OCI-LY1 (cell line): ENCODE measurements around the gene MTERF4.

Experiments used
- CTCF ChIP-seq: fragments of 200-600 bp; sonication (generic), shearing (Covaris generic); IDR thresholded peaks from 2 replicates; pipeline ENCODE4 v1.5.1; 2017; ENCODE audit warnings: mild to moderate bottlenecking, antibody characterized with exemption, low read length, moderate library complexity, mixed read lengths
- EZH2 ChIP-seq: fragments of 200-600 bp; sonication (generic), shearing (Covaris generic); IDR thresholded peaks from 2 replicates; pipeline ENCODE4 v1.8.0; 2017; ENCODE audit warnings: borderline replicate concordance, mixed run types, mild to moderate bottlenecking, antibody characterized with exemption, low read length, moderate library complexity, mixed read lengths

- TF ChIP-seq CTCF = no peak
- no peak for TF ChIP-seq EZH2
Observed at GRCh38 chr2:241080405-241081189, 21.5 kb downstream of the MTERF4 start.
